Aorta (tissue), 5 donors: ENCODE measurements around the gene ID2. TPM values are rescaled to one million over a fixed set of nuclear protein-coding genes. Genes with fewer than 3 reads are reported as not detected.
"Not testable (repeated sequence)": the region's sequence is repeated elsewhere in the genome, so short reads cannot be mapped to it uniquely, and the experiment has no call there.

Experiments
- ATAC-seq: fragments of 200-7000 bp; cut with Tn5 transposase; one replicate; pipeline ENCODE4 v1.9.1; 2022; ENCODE audit warnings: moderate library complexity; ENCODE audit not compliant: low FRiP score
- DNase-seq, 2 donors: peaks; one replicate each; pipeline ENCODE4 v3.0.0-alpha.2; 2020
- H3K27ac ChIP-seq, 2 donors: one replicate each; pipeline ENCODE4 v1.5.1; 2013; ENCODE audit warnings: low read length in 2 of 2, mild to moderate bottlenecking in 2 of 2, moderate library complexity in 2 of 2, control low read depth in 1 of 2, inconsistent platforms in 1 of 2, low read depth in 1 of 2
- H3K27me3 ChIP-seq, 2 donors: one replicate each; pipeline ENCODE4 v1.6.1; 2013; ENCODE audit warnings: control low read depth in 1 of 2, low read length in 1 of 2, mild to moderate bottlenecking in 1 of 2, moderate library complexity in 1 of 2; ENCODE audit not compliant: insufficient read depth in 2 of 2, control insufficient read depth in 1 of 2
- H3K36me3 ChIP-seq, 2 donors: one replicate each; pipeline ENCODE4 v1.6.1; 2013; ENCODE audit warnings: control low read depth in 1 of 2, low read length in 1 of 2, mild to moderate bottlenecking in 1 of 2; ENCODE audit not compliant: insufficient read depth in 2 of 2, control insufficient read depth in 1 of 2
- H3K4me1 ChIP-seq, 2 donors: one replicate each; pipeline ENCODE4 v1.6.1; 2013; ENCODE audit warnings: low read length in 2 of 2, control low read depth in 1 of 2, mild to moderate bottlenecking in 1 of 2, moderate library complexity in 1 of 2; ENCODE audit not compliant: insufficient read depth in 2 of 2, control insufficient read depth in 1 of 2
- H3K4me3 ChIP-seq, 2 donors: one replicate each; pipeline ENCODE4 v1.5.1; 2013; ENCODE audit warnings: low read length in 2 of 2, control low read depth in 1 of 2, mild to moderate bottlenecking in 1 of 2
- H3K9me3 ChIP-seq: one replicate; pipeline ENCODE4 v1.6.1; 2013; ENCODE audit warnings: mild to moderate bottlenecking, low read length; ENCODE audit not compliant: control insufficient read depth
- WGBS, 2 donors: extraction: QIAGEN DNeasy Blood & Tissue Kit; methylation state at CpG; one replicate each; pipeline ENCODE4 v1.1.7; 2013; 5-methylcytosine and 5-hydroxymethylcytosine counted together
- intact Hi-C, 2 donors: fragments of 100-400 bp; cut with DNase I; formaldehyde crosslinking; loops; one replicate each; pipeline versions ENCODE4 v1.14.2 to v1.15.0; 2022
- polyA plus RNA-seq, 2 donors: library from polyadenylated mRNA; stranded (reverse); fragments of 200-250 nt; gene quantifications; one replicate each; pipeline ENCODE4 v1.2.3, GENCODE V29; 2013
- total RNA-seq, 2 donors: library from RNA; stranded (reverse); fragmentation: NEBNext Ultra II Directional; extraction: Animal tissue kit (Norgen Biotek cat#: 25700); gene quantifications; one replicate each; pipeline ENCODE4 v1.2.1, GENCODE V29; 2021
- donor health status: healthy with polysubstance abuse.
- donor health status: Bipolar disorder and iron deficiency.
- donor health status: DM: no; HTN: no; CAD: no.
- donor health status: DM: no; HTN: no; CAD: no.
- donor health status: DM: yes; HTN: yes; CAD: no.

ID2 gene
- total and polyA plus RNA-seq, 4 donors: 159 to 322 (median 203) TPM

GRCh38 chr2:8721410-8721809 is 39.6 kb downstream of the ID2 start:
- intact Hi-C loops: no loop called here
- Histone ChIP-seq H3K36me3 (no peaks in the 10 kb centered on the region), H3K4me3 (no peak overlapping the region), H3K27ac (no peak overlapping the region), H3K27me3 (no peaks in the 10 kb centered on the region), H3K9me3 (no peaks in the 10 kb centered on the region), H3K4me1 (no peaks in the 10 kb centered on the region)
- DNase-seq: no peak
- no peak for ATAC-seq
- 93% methylated on average over 3 of the region's 3 CpGs for WGBS, 2 donors

DNA sequence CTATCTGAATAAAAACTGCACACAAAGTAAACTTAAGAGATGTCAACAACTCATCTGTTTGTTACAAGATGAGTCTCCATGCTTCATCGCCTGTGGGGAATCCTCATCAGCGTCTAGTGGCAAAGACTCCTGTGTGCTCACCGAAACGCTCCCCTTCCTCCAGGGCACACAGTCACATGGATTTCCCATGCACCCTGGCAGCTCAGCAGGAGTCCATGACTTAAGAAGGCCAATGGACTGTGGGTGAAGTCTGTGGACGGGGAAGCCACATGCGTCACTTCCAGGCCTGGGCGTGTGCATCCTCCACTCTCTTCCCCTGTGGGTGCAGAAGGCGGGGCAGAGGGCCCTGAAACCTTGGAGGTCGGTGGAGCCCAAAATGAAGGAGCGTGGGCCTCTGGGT is 41.1 kb downstream of the ID2 start:
- Histone ChIP-seq H3K36me3 (no peaks in the 10 kb centered on the region), H3K4me1 (no peaks in the 10 kb centered on the region), H3K27ac (no peak overlapping the region), H3K4me3 (no peak overlapping the region), H3K9me3 (no peaks in the 10 kb centered on the region), H3K27me3 (no peaks in the 10 kb centered on the region)
- intact Hi-C loops: no loop called here
- 84 to 89% methylated on average over 10 of the region's 10 CpGs for WGBS, 2 donors
- no peak for DNase-seq
- no peak for ATAC-seq

DNA sequence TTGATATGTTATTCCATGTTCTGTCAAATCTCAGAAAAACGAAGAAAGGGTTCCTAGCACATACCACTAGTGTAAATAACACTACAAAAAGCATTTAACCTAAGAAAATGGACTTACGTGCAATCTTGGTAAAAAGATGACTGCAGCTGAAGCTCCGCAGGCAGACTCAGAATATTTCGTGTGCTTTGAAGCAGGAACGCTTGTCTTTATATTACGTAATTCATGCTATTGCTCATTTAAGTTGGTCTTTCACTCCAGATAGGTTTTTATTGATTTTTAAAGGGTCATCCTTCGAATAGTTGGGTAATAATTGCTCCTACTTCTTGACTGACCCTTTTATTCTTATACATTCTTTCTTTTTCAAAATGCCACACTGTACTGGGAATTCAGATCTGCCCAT is 44.0 kb downstream of the ID2 start:
- Histone ChIP-seq H3K4me1 (no peaks in the 10 kb centered on the region), H3K36me3 (peaks cover 0 to 3% of the 10 kb centered on the region in 2 donors), H3K27ac (no peak overlapping the region), H3K4me3 (no peak overlapping the region), H3K9me3 (no peaks in the 10 kb centered on the region), H3K27me3 (no peaks in the 10 kb centered on the region)
- DNase-seq (no peak), ATAC-seq (no peak)
- 81 to 84% methylated on average over 7 of the region's 7 CpGs for WGBS, 2 donors
- intact Hi-C loops: no loop called here

- H3K27ac ChIP-seq: no peak overlapping the region
- ATAC-seq (no peak), DNase-seq (no peak)
- intact Hi-C loops: no loop called here
- no peaks in the 10 kb centered on the region for H3K27me3 ChIP-seq
- peaks cover 9 to 18% of the 10 kb centered on the region in 2 donors for H3K36me3 ChIP-seq
- no peaks in the 10 kb centered on the region for H3K4me1 ChIP-seq
- H3K9me3 ChIP-seq: no peaks in the 10 kb centered on the region
- no peak overlapping the region for H3K4me3 ChIP-seq
- WGBS, 2 donors: 92 to 94% methylated on average over 7 of the region's 7 CpGs
Observed at GRCh38 chr2:8728305-8729015, 46.6 kb downstream of the ID2 start.

DNA sequence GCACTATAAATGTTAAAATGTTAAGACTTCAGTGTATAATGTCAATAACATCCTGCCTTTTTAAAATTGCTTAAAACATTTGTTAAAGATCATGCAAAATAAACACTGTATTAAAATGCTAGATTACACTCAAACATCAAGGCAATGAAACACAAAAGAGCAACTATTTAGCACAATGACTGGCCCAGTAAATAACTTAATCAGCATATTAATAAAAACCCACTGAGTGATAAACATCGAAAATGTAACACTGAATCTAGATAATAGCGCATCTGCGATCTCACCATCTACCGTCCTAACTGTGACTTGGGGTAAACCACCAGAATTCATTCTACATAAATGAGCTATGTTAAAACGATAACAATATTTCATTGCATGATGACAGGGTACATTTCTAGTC is 47.2 kb downstream of the ID2 start:
- H3K9me3 ChIP-seq, intact Hi-C loops, H3K27ac ChIP-seq, H3K4me3 ChIP-seq, ATAC-seq, H3K4me1 ChIP-seq, H3K27me3 ChIP-seq, DNase-seq: not testable (repeated sequence)
- 94 to 95% methylated on average over 5 of the region's 5 CpGs for WGBS, 2 donors
- H3K36me3 ChIP-seq: peaks cover 9 to 22% of the 10 kb centered on the region in 2 donors

- Histone ChIP-seq H3K36me3 (peaks cover 9 to 23% of the 10 kb centered on the region in 2 donors), H3K9me3 (no peaks in the 10 kb centered on the region), H3K27me3 (no peaks in the 10 kb centered on the region), H3K27ac (no peak overlapping the region), H3K4me3 (no peak overlapping the region), H3K4me1 (no peaks in the 10 kb centered on the region)
- WGBS, 2 donors: 31 to 39% methylated on average over 9 of the region's 9 CpGs
- intact Hi-C loops: no loop called here
- ATAC-seq: peak; percentile 30
- DNase-seq: peak in 1 of 2 donors; percentile 62
Observed at GRCh38 chr2:8729939-8730338, 48.1 kb downstream of the ID2 start.

DNA sequence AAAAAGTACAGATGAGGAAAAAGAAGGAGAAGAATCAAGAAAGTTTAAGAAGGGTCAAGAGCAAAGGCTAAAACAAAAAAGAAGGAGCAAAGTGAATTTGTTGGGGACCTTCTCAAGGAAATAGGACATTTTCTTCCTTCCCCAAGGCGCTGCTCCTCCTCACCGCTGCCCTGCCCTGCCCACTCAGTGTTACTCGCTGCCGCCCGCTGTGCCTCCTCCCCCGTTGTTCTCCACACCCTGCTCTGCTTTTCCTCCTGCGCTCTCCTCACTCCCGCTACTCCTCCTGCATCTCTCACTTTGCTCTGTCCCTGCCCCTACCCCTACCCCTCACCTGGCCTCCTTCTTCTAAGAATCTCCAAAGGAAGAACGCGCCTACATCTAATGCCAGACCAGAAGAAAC is 50.7 kb downstream of the ID2 start:
- H3K9me3 ChIP-seq: no peaks in the 10 kb centered on the region
- 93 to 97% methylated on average over 10 of the region's 10 CpGs for WGBS, 2 donors
- no peaks in the 10 kb centered on the region for H3K4me1 ChIP-seq
- H3K27me3 ChIP-seq: no peaks in the 10 kb centered on the region
- intact Hi-C loops: no loop called here
- H3K27ac ChIP-seq: no peak overlapping the region
- no peak for DNase-seq
- no peak for ATAC-seq
- peaks cover 11 to 23% of the 10 kb centered on the region in 2 donors for H3K36me3 ChIP-seq
- no peak overlapping the region for H3K4me3 ChIP-seq

Other genes starting within 250 kb of the ID2 start
- 10 to 100 TPM; 67.9 to 81.6 TPM for gene KIDINS220, start 155.6 kb downstream of the ID2 start, total RNA-seq
- 10 to 100 TPM in 1 of 2 donors, 1 to 10 TPM in 1; 6.9 to 30.7 TPM for gene KIDINS220, start 155.6 kb downstream of the ID2 start, polyA plus RNA-seq